HG03196 (cell line): Measurements from ENCODE around the gene VN1R5.
"Not testable (repeated sequence)": the region's sequence is repeated elsewhere in the genome, so short reads cannot be mapped to it uniquely, and the experiment has no call there.

ENCODE experiments used
- ATAC-seq: cut with Tn5 transposase; IDR thresholded peaks from one replicate; pipeline ENCODE4 v1.9.1; 2021; ENCODE audit not compliant: unreplicated experiment

Gene VN1R5

GRCh38 chr1:247255772-247256171 is at the start of gene VN1R5:
Gene VN1R5 (plus strand): TSS chr1:247256072.
- ATAC-seq, result not testable (repeated sequence)

- ATAC-seq, result no peak
Measured at GRCh38 chr1:247209396-247209795, 46.5 kb upstream of the VN1R5 start.

GRCh38 chr1:247210062-247210375 is 45.9 kb upstream of the VN1R5 start:
- ATAC-seq, result no peak

GRCh38 chr1:247210376-247211117 is 45.3 kb upstream of the VN1R5 start:
- ATAC-seq, result peak; percentile 89

- no peak for ATAC-seq
Measured at GRCh38 chr1:247211339-247211738, 44.5 kb upstream of the VN1R5 start.

GRCh38 chr1:247212012-247212411 is 43.9 kb upstream of the VN1R5 start:
- peak; percentile 74 for ATAC-seq

- ATAC-seq, result no peak
Measured at GRCh38 chr1:247212627-247213617, 43.0 kb upstream of the VN1R5 start.

GRCh38 chr1:247216261-247216660 is 39.6 kb upstream of the VN1R5 start:
- no peak for ATAC-seq

GRCh38 chr1:247218121-247218651 is 37.7 kb upstream of the VN1R5 start:
- no peak for ATAC-seq

GRCh38 chr1:247220280-247220679 is 35.6 kb upstream of the VN1R5 start:
- not testable (repeated sequence) for ATAC-seq

GRCh38 chr1:247222840-247223239 is 33.0 kb upstream of the VN1R5 start:
- no peak for ATAC-seq

GRCh38 chr1:247224822-247225221 is 31.1 kb upstream of the VN1R5 start:
- no peak for ATAC-seq

GRCh38 chr1:247228133-247228532 is 27.7 kb upstream of the VN1R5 start:
- no peak for ATAC-seq

- ATAC-seq, result no peak
Measured at GRCh38 chr1:247241691-247242090, 14.2 kb upstream of the VN1R5 start.

GRCh38 chr1:247243524-247244137 is 12.2 kb upstream of the VN1R5 start:
- no peak for ATAC-seq

GRCh38 chr1:247246325-247247115 is 9.4 kb upstream of the VN1R5 start:
- ATAC-seq, result no peak

- no peak for ATAC-seq
Measured at GRCh38 chr1:247247568-247247967, 8.3 kb upstream of the VN1R5 start.

GRCh38 chr1:247266053-247266452 is 10.2 kb downstream of the VN1R5 start:
- ATAC-seq, result no peak

- ATAC-seq, result no peak
Measured at GRCh38 chr1:247268390-247269045, 12.6 kb downstream of the VN1R5 start.

GRCh38 chr1:247269133-247269532 is 13.3 kb downstream of the VN1R5 start:
- no peak for ATAC-seq
